Measurements from ENCODE around the gene BST1. TPM values are rescaled to one million over a fixed set of nuclear protein-coding genes. Genes with fewer than 3 reads are reported as not detected.

The BST1 gene
- total RNA-seq (10 to 100 TPM in 1 of 2 donors, 1 to 10 TPM in 1; 9.1 to 12.8 TPM), polyA plus RNA-seq (10 to 100 TPM in 1 of 2 donors, 1 to 10 TPM in 1; 4.1 to 53.5 TPM)
- long read RNA-seq, donor 1, partial matches to known transcripts: 0 of 3 reads
- long read RNA-seq, donor 1, other reads (novel, unspliced or antisense): 0 of 3 reads
- long read RNA-seq, donor 2: 0 reads
- long read RNA-seq, donor 3, partial matches to known transcripts: 5 of 5 reads
- long read RNA-seq, donor 3, other reads (novel, unspliced or antisense): 0 of 5 reads
- long read RNA-seq, donor 4: 0 reads
- long read RNA-seq, donor 5, partial matches to known transcripts: 6 of 9 reads
- long read RNA-seq, donor 5, other reads (novel, unspliced or antisense): 0 of 9 reads

GRCh38 chr4:15702941-15703403, at the start of gene BST1:
TSS of gene BST1 (plus strand) at chr4:15703065. CDS start at chr4:15703145, 80 bp downstream.
- TF ChIP-seq CTCF (IDR thresholded peaks at IDR 0.05; ENCODE audit: control extremely low read depth, extremely low read depth): no peak
- Histone ChIP-seq H3K27ac (ENCODE audit: low read depth in 1 of 2, low read length in 1 of 2) (peak within 1 kb of the TSS in 1 of 2 donors; percentile 20), H3K4me3 (no peak within 1 kb of the TSS), H3K4me1 (ENCODE audit: control insufficient read depth in 5 of 5, insufficient read depth in 5 of 5, low read length in 5 of 5) (peaks cover 0 to 4% (median 2%) of the 10 kb centered on the region in 5 donors), H3K9me3 (ENCODE audit: control insufficient read depth in 4 of 4, insufficient read depth in 3 of 4, low read length in 3 of 4) (no peaks in the 10 kb centered on the region), H3K36me3 (ENCODE audit: control insufficient read depth in 4 of 4, insufficient read depth in 4 of 4, low read length in 4 of 4) (no peaks in the 10 kb centered on the region), H3K9ac (ENCODE audit: insufficient read depth in 1 of 2, low read length in 2 of 2) (peak within 1 kb of the TSS; percentile 41 to 73), H3K27me3 (ENCODE audit: control insufficient read depth in 3 of 3, insufficient read depth in 3 of 3, low read length in 2 of 3) (no peaks in the 10 kb centered on the region)
- peak; percentile 85 for ATAC-seq (ENCODE audit: insufficient read depth, low FRiP score)
- WGBS, 2 donors: 3 to 5% methylated on average over 42 to 43 of the region's 43 CpGs
- DNase-seq: peak; percentile 72 to 80 (median 80)

GRCh38 chr4:15653420-15653819, 49.4 kb upstream of the BST1 start:
- H3K4me3 ChIP-seq: no peak overlapping the region
- no peak for TF ChIP-seq CTCF (IDR thresholded peaks at IDR 0.05; ENCODE audit: control extremely low read depth, extremely low read depth)
- DNase-seq (peak in 1 of 3 donors; percentile 50), ATAC-seq (ENCODE audit: insufficient read depth, low FRiP score) (no peak)
- no peaks in the 10 kb centered on the region for H3K27me3 ChIP-seq (ENCODE audit: control insufficient read depth in 3 of 3, insufficient read depth in 3 of 3, low read length in 2 of 3)
- WGBS, 2 donors: 17 to 20% methylated on average over 4 of the region's 4 CpGs
- H3K9ac ChIP-seq (ENCODE audit: insufficient read depth in 1 of 2, low read length in 2 of 2): peak overlapping the region; percentile 80 to 96
- peaks cover 2 to 46% (median 16%) of the 10 kb centered on the region in 5 donors for H3K4me1 ChIP-seq (ENCODE audit: control insufficient read depth in 5 of 5, insufficient read depth in 5 of 5, low read length in 5 of 5)
- no peaks in the 10 kb centered on the region for H3K36me3 ChIP-seq (ENCODE audit: control insufficient read depth in 4 of 4, insufficient read depth in 4 of 4, low read length in 4 of 4)
- H3K27ac ChIP-seq (ENCODE audit: low read depth in 1 of 2, low read length in 1 of 2): peak overlapping the region in 1 of 2 donors; percentile 95
- no peaks in the 10 kb centered on the region for H3K9me3 ChIP-seq (ENCODE audit: control insufficient read depth in 4 of 4, insufficient read depth in 3 of 4, low read length in 3 of 4)

- DNase-seq (peak; percentile 62 to 91 (median 87)), ATAC-seq (ENCODE audit: insufficient read depth, low FRiP score) (no peak)
- WGBS, 2 donors: 2% methylated on average over 7 of the region's 7 CpGs
- H3K36me3 ChIP-seq (ENCODE audit: control insufficient read depth in 4 of 4, insufficient read depth in 4 of 4, low read length in 4 of 4): no peaks in the 10 kb centered on the region
- peak overlapping the region; percentile 80 to 96 for H3K9ac ChIP-seq (ENCODE audit: insufficient read depth in 1 of 2, low read length in 2 of 2)
- no peaks in the 10 kb centered on the region for H3K9me3 ChIP-seq (ENCODE audit: control insufficient read depth in 4 of 4, insufficient read depth in 3 of 4, low read length in 3 of 4)
- H3K4me1 ChIP-seq (ENCODE audit: control insufficient read depth in 5 of 5, insufficient read depth in 5 of 5, low read length in 5 of 5): peaks cover 2 to 46% (median 16%) of the 10 kb centered on the region in 5 donors
- no peak for TF ChIP-seq CTCF (IDR thresholded peaks at IDR 0.05; ENCODE audit: control extremely low read depth, extremely low read depth)
- peak overlapping the region; percentile 100 for H3K4me3 ChIP-seq
- H3K27me3 ChIP-seq (ENCODE audit: control insufficient read depth in 3 of 3, insufficient read depth in 3 of 3, low read length in 2 of 3): no peaks in the 10 kb centered on the region
- peak overlapping the region; percentile 95 to 100 for H3K27ac ChIP-seq (ENCODE audit: low read depth in 1 of 2, low read length in 1 of 2)
Observed at GRCh38 chr4:15653864-15654592, 48.8 kb upstream of the BST1 start.
